Measurements from ENCODE around the gene OSBPL3.

OSBPL3 gene

GRCh38 chr7:24951441-24951980 lies 28.5 kb downstream of the OSBPL3 start:
- DNase-seq (ENCODE audit: low read depth), result no peak

- no peak for DNase-seq (ENCODE audit: low read depth)
These were observed 30.1 kb downstream of the OSBPL3 start for GRCh38 chr7:24949884-24950283.

DNA sequence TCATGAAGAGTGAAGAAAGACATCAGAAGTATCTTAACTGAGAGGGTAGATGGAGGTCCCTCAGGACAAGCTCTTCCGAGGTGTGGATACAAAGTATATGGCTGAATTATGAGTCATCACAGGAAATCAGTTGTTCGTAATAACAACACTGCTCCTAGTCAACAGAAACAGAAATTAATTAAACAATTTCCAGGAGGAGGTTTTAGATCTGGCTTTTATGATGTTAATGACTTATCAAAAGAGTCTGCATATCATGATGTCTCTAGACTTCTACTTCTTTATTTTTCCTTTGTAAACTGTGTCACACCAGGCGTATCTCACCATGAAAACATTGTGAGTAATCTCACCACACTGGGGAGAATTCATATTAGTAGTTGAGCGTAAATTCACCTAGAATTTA lies 31.2 kb downstream of the OSBPL3 start:
- DNase-seq (ENCODE audit: low read depth), result no peak

GRCh38 chr7:24946467-24946866 lies 33.5 kb downstream of the OSBPL3 start:
- DNase-seq (ENCODE audit: low read depth), result no peak

DNA sequence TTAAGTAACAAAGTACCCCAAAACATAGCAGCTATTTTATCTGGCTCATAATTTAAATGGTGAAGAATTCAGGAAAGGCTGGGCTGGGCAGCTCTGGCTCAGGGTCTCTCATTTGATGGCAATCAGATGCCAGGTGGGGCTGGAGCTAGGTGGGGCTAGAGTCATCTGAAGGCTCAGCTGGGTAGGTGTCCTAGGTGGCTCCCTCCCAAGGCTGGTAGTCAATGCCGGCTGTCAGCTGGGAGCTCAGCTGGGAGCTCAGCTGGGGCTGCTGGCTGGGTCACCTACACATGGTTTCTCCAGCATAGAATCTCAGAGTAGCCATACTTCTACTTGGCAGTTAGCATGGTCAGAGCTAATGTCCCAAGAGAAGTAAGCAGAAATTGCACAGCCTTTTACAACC lies 34.1 kb downstream of the OSBPL3 start:
- DNase-seq (ENCODE audit: low read depth), result no peak

GRCh38 chr7:24943096-24943948 lies 36.7 kb downstream of the OSBPL3 start:
- DNase-seq (ENCODE audit: low read depth), result no peak

GRCh38 chr7:24942226-24942625 lies 37.8 kb downstream of the OSBPL3 start:
- DNase-seq (ENCODE audit: low read depth), result no peak

GRCh38 chr7:24939416-24939815 lies 40.6 kb downstream of the OSBPL3 start:
- no peak for DNase-seq (ENCODE audit: low read depth)

GRCh38 chr7:24936121-24936824 lies 43.7 kb downstream of the OSBPL3 start:
- no peak for DNase-seq (ENCODE audit: low read depth)

GRCh38 chr7:24933298-24933697 lies 46.7 kb downstream of the OSBPL3 start:
- no peak for DNase-seq (ENCODE audit: low read depth)

GRCh38 chr7:24932815-24933214 lies 47.2 kb downstream of the OSBPL3 start:
- DNase-seq (ENCODE audit: low read depth), result no peak

DNA sequence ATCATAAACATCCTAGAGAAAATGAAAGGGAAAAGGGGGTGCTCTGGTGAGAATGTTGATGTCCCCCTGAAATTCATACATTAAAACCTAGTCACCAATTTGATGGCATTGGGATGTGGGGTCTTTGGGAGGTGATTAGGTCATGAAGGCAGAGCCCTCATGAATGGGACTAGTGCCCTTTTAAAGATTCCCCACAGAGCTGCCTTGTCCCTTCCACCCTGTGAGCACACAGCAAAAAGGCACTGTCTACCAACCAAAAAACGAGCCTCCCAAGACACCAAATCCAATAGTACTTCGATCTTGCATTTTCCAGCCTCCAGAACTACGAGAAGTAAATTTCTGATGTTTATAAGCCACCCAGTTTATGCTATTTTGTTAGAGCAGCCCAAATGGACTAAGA lies 47.6 kb downstream of the OSBPL3 start:
- no peak for DNase-seq (ENCODE audit: low read depth)

GRCh38 chr7:24931844-24932243 lies 48.1 kb downstream of the OSBPL3 start:
- no peak for DNase-seq (ENCODE audit: low read depth)

DNA sequence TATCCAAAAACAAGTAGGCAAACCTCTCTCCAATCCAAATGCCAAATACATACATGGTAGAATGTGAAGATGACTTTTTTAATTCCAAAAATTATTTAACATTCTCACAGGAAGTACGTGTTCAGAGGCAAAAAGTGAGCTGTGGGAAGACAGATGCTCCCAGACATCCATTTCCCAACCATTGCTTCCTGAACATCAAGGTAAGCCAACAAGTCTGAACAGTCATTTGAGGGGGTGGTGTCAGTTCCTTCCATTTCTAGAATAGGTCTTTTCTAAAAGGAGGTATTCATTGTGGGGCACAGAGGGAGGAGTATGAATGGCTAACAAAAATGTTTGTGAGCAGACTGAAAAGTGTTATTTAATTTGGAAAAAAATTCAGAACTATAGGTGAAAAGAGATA lies 49.1 kb downstream of the OSBPL3 start:
- DNase-seq (ENCODE audit: low read depth), result no peak

- no peak for DNase-seq (ENCODE audit: low read depth)
These were observed 53.1 kb downstream of the OSBPL3 start for GRCh38 chr7:24926623-24927524.

GRCh38 chr7:24924375-24924774 lies 55.6 kb downstream of the OSBPL3 start:
- DNase-seq (ENCODE audit: low read depth), result no peak

- no peak for DNase-seq (ENCODE audit: low read depth)
These were observed 56.7 kb downstream of the OSBPL3 start for GRCh38 chr7:24923172-24923865.

DNA sequence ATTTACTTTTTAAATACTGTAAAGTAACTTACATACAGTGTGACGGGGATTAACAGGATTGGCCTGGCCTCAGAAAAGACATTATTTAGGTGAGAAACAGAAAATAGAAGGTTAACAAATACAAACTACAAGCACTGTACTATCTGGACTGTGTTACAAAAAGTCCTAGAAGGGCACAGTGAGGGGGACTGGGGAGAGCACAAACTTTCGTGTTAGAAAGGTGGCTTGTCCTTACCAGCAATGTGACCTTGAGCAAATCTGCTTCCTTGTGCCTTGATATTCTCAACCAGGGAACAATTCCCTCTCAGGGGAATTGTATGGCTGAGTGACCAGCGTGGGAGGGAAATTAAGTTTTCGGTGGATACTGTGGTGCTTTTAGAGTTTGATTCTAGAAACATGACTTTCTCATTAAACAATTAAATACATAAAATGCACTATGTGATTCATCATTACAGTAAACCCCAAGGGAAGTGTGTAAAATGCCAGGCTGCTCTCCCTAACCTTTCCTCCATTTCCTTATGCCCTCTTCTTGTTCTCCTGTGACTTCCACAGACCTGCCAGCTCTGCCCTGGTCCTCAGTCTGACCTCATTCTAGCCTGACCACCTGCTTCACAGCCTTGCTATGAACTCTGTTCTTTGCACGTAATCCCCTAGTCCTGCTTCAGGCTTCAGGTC lies 57.7 kb downstream of the OSBPL3 start:
- no peak for DNase-seq (ENCODE audit: low read depth)

GRCh38 chr7:24921362-24921679 lies 58.7 kb downstream of the OSBPL3 start:
- DNase-seq (ENCODE audit: low read depth), result no peak

- DNase-seq (ENCODE audit: low read depth), result no peak
These were observed 59.3 kb downstream of the OSBPL3 start for GRCh38 chr7:24920451-24921361.
